ENCODE data around the gene KDM6A.
"Not testable (repeated sequence)": the region's sequence is repeated elsewhere in the genome, so short reads cannot be mapped to it uniquely, and the experiment has no call there.

The KDM6A gene

DNA sequence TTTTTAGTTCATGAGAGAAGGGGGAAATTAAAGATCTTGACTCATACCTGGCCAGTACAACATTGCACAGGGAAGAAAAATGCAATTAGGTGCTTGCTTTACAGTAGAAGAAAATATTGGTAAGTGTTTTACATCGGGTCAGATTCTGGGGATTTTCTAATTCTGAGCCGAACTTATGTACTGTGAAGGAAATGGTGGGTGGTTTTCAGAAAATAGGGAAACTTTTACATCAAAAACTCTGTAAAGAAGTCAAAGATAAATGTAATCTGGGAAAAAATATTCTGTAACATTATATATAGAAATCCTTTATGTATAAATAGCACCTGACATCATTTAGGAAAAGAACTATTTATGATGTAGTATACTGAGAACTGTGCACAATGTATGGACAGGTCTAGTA, 75.4 kb downstream of the KDM6A start:
- TF ChIP-seq, protein P1, sequence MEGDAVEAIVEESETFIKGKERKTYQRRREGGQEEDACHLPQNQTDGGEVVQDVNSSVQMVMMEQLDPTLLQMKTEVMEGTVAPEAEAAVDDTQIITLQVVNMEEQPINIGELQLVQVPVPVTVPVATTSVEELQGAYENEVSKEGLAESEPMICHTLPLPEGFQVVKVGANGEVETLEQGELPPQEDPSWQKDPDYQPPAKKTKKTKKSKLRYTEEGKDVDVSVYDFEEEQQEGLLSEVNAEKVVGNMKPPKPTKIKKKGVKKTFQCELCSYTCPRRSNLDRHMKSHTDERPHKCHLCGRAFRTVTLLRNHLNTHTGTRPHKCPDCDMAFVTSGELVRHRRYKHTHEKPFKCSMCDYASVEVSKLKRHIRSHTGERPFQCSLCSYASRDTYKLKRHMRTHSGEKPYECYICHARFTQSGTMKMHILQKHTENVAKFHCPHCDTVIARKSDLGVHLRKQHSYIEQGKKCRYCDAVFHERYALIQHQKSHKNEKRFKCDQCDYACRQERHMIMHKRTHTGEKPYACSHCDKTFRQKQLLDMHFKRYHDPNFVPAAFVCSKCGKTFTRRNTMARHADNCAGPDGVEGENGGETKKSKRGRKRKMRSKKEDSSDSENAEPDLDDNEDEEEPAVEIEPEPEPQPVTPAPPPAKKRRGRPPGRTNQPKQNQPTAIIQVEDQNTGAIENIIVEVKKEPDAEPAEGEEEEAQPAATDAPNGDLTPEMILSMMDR (IDR thresholded peaks at IDR 0.05; ENCODE audit: low read depth, low read length, missing control alignments), result no peak
- H3K4me3 ChIP-seq (replicated peaks; ENCODE audit: low read depth, low read length), result no peak overlapping the region
- no peak for DNase-seq (ENCODE audit: extremely low read depth, low read depth)

DNA sequence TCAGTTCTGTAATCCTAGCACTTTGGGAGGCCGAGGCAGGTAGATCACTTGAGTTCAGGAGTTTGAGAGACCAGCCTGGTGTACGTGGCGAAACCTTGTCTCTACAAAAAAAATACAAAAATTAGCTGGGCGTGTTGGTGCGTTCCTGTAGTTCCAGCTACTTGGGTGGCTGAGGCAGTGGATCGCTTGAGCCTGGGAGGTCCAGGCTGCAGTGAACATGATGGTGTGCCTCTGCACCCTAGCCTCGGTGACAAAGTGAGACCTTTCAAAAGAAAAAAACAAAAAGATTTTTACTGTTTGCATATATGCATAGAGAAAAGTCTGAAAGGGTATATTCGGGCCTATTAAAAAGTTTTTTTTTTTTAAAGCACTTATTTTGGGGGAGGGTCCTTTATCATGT, 76.1 kb downstream of the KDM6A start:
- no peak overlapping the region for H3K4me3 ChIP-seq (replicated peaks; ENCODE audit: low read depth, low read length)
- DNase-seq (ENCODE audit: extremely low read depth, low read depth), result no peak
- TF ChIP-seq, protein P1 (IDR thresholded peaks at IDR 0.05; ENCODE audit: low read depth, low read length, missing control alignments), result no peak

DNA sequence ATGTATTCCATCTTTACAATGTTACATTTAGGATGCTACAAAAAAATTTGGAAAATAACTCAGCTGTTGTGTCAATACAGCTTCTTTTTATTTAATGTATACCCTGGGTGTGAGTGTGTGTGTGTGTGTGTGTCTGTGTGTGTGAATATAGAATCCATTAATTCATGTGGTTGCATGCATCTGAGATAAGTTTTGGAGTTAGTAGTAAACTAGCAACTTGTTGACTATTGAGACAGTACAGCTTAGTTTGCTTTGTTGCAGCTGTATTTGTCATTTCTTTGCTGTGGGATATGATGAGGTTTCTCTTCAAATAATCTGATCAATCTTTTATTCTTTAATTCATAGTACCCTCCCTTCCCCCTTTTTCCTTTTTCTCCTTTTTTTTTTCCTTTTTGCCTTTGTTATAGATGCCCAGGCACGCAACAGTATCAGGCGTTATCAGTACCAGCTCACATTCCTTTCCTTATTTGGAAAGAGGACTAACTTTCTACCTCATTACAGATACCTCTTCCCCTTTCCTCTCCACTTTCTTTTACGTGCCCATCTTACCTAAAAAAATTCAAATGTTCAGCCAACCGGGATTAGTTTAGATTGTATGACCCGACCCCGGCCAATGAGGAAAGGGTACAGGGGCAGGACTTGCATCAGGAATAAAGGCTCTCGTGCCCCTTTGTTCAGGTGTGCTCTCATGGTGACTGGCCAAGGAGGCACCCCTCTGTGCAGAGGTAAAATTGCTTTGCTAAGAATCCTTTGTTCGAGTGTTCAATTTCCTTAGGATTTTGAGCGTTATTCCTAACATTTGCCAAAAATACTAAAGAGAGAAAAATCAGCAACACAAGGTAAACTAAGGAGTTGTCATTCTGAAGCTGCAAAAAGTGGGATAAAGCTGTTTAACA, 77.7 kb downstream of the KDM6A start:
- not testable (repeated sequence) for DNase-seq (ENCODE audit: extremely low read depth, low read depth); H3K4me3 ChIP-seq (replicated peaks; ENCODE audit: low read depth, low read length)

DNA sequence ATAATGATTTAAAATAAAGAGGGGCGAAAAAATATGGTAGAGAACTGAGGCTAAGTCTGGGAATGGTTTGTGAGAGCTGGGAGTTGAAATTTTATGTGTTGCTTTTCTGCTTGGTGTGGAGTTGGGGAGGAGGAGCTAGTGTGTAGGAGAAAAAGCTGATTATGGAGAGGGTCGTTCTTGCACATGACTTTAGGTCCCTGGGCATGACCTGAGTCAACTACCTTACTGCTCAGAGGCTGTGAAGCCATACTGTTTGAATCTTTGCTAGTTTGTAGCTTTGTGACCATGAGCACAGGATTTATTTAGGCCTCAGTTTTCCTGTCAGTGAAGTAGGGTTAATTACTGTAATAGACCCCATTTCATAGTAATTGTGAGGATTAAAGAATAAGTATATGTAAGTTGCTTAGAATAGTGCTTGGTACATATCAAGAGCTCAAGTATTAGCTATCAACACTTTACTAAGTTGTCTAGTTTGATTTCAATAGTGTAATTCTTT, 78.6 kb downstream of the KDM6A start:
- TF ChIP-seq, protein P1 (IDR thresholded peaks at IDR 0.05; ENCODE audit: low read depth, low read length, missing control alignments), result no peak
- no peak overlapping the region for H3K4me3 ChIP-seq (replicated peaks; ENCODE audit: low read depth, low read length)
- DNase-seq (ENCODE audit: extremely low read depth, low read depth), result no peak

DNA sequence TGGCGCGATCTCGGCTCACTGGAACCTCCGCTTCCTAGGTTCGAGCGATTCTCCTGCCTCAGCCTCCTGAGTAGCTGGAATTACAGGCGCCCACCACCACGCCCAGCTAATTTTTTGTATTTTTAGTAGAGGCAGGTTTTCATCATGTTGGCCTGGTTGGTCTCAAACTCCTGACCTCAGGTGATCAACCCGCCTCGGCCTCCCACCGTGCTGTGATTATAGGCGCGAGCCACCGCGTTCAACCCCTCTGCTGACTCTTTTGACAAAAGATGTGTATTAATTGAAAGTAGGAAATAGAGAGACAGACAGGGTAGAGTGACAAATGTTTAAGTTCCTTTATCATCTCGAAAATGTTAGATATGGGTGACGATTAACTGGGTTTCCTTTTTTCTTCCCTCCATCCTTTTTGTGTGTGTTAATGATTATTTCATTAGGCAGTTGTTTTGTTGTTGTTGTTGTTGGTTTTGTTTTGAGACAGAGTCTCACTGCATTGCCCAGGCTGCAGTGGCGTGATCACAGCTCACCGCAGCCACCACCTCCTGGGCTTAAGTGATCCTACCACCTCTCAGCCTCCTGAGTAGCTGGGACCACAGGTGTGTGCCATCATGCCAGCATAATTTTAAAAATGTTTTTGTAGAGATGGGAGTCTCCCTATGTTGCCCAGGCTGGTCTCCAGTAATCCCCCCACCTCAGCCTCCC, 79.5 kb downstream of the KDM6A start:
- TF ChIP-seq, protein P1 (IDR thresholded peaks at IDR 0.05; ENCODE audit: low read depth, low read length, missing control alignments), result no peak
- DNase-seq (ENCODE audit: extremely low read depth, low read depth), result no peak
- H3K4me3 ChIP-seq (replicated peaks; ENCODE audit: low read depth, low read length), result no peak overlapping the region

DNA sequence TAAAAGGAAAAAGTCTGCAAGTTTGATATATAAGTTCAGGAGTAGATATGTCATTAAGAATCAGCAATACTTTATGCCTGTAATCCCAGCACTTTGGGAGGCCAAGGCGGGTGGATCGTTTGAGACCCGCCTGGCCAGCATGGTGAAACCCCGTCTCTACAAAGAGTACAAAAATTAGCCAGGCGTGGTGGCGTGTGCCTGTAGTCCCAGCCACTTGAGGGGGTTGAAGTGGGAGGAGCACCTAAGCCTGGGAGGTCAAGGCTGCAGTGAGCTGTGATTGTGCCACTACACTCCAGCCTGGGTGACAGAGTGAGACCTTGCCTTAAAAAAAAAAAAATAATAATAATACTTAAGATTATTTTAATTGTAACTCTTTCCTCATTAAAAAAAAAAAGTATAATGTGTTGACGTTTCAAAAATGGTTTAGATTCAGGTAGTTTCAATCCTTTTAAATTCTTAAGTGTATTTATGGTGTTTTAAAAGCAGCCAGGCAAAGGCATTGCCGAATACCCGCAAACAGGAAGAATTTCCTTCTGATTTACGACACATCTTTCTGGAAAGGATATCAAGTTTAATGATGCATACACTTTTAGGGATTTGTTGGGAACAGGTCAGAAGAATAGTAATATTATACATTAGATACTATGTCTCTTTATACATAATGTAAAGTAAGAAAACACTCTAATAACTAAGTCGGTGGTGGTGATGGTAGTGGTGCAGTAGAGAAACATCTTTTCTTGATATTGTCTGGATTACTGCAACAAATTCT, 80.9 kb downstream of the KDM6A start:
- H3K4me3 ChIP-seq (replicated peaks; ENCODE audit: low read depth, low read length), result no peak overlapping the region
- no peak for DNase-seq (ENCODE audit: extremely low read depth, low read depth)
- TF ChIP-seq, protein P1 (IDR thresholded peaks at IDR 0.05; ENCODE audit: low read depth, low read length, missing control alignments), result no peak

Measured in HFF-Myc (cell line).